Measurements from ENCODE around the gene RETREG1.
A peak's percentile ranks its signal among the peaks of the same experiment; 100 is the strongest.

Gene RETREG1

GRCh38 chr5:16459451-16459850, 157.3 kb downstream of the RETREG1 start:
- H3K9me3 ChIP-seq (ENCODE audit: insufficient read depth, low read depth, low read length): no peaks in the 10 kb centered on the region
- no peaks in the 10 kb centered on the region for H3K9me2 ChIP-seq (replicated peaks; ENCODE audit: low read depth, low read length)
- no peak overlapping the region for H2AFZ ChIP-seq (ENCODE audit: low read length)
- no peak for TF ChIP-seq EZH2phosphoT487 (IDR thresholded peaks at IDR 0.05; ENCODE audit: borderline replicate concordance)
- TF ChIP-seq, protein P1, sequence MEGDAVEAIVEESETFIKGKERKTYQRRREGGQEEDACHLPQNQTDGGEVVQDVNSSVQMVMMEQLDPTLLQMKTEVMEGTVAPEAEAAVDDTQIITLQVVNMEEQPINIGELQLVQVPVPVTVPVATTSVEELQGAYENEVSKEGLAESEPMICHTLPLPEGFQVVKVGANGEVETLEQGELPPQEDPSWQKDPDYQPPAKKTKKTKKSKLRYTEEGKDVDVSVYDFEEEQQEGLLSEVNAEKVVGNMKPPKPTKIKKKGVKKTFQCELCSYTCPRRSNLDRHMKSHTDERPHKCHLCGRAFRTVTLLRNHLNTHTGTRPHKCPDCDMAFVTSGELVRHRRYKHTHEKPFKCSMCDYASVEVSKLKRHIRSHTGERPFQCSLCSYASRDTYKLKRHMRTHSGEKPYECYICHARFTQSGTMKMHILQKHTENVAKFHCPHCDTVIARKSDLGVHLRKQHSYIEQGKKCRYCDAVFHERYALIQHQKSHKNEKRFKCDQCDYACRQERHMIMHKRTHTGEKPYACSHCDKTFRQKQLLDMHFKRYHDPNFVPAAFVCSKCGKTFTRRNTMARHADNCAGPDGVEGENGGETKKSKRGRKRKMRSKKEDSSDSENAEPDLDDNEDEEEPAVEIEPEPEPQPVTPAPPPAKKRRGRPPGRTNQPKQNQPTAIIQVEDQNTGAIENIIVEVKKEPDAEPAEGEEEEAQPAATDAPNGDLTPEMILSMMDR (conservative IDR thresholded peaks at IDR 0.05; ENCODE audit: low read length): no peak
- H3F3A ChIP-seq (ENCODE audit: low read depth): no peaks in the 10 kb centered on the region
- H3K4me1 ChIP-seq (ENCODE audit: insufficient read depth, low read length, poor library complexity, severe bottlenecking): peaks cover 68% of the 10 kb centered on the region
- H3K9ac ChIP-seq (ENCODE audit: low read depth, low read length, poor library complexity, severe bottlenecking): peak overlapping the region; percentile 34
- H3K4me3 ChIP-seq (ENCODE audit: low read length, poor library complexity, severe bottlenecking): peak overlapping the region; percentile 83
- H3K27me3 ChIP-seq (ENCODE audit: insufficient read depth, low read length, poor library complexity, severe bottlenecking): no peaks in the 10 kb centered on the region
- H3K79me2 ChIP-seq (ENCODE audit: insufficient read depth, low read length): peaks cover 81% of the 10 kb centered on the region
- peaks cover 90% of the 10 kb centered on the region for H4K20me1 ChIP-seq (ENCODE audit: insufficient read depth, low read length, poor library complexity, severe bottlenecking)
- H3K36me3 ChIP-seq (ENCODE audit: insufficient read depth, low read length): peaks cover 78% of the 10 kb centered on the region; the same call in 1 of the 2 replicates
- H3K4me2 ChIP-seq (ENCODE audit: low read depth, low read length, poor library complexity, severe bottlenecking): peak overlapping the region; percentile 98

DNA sequence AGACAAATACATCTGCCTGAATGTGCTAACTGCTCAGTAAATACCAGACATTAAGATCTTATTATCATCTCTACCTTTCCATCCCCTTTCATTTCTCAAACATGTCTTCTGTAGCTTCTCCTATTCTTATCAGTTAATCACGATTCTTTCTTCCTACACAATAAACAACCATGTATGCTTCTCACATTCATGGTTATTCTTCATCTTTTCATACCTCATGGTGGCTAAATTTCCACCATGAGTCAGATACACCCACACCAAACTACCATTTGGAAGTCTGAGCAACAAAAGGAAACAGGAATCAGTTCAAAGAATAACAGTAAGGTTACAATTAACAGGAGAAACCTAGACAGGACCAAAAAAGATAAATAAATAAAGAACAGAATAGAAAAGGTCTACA, 158.9 kb downstream of the RETREG1 start:
- no peak overlapping the region for H2AFZ ChIP-seq (ENCODE audit: low read length)
- H3K9ac ChIP-seq (ENCODE audit: low read depth, low read length, poor library complexity, severe bottlenecking): no peak overlapping the region
- H3K4me3 ChIP-seq (ENCODE audit: low read length, poor library complexity, severe bottlenecking): peak overlapping the region; percentile 24
- H3K4me1 ChIP-seq (ENCODE audit: insufficient read depth, low read length, poor library complexity, severe bottlenecking): peaks cover 52% of the 10 kb centered on the region
- no peaks in the 10 kb centered on the region for H3K9me2 ChIP-seq (replicated peaks; ENCODE audit: low read depth, low read length)
- H4K20me1 ChIP-seq (ENCODE audit: insufficient read depth, low read length, poor library complexity, severe bottlenecking): peaks cover 78% of the 10 kb centered on the region
- no peaks in the 10 kb centered on the region for H3K9me3 ChIP-seq (ENCODE audit: insufficient read depth, low read depth, low read length)
- peak overlapping the region; percentile 98 for H3K4me2 ChIP-seq (ENCODE audit: low read depth, low read length, poor library complexity, severe bottlenecking)
- peaks cover 88% of the 10 kb centered on the region; the same call in 1 of the 2 replicates for H3K36me3 ChIP-seq (ENCODE audit: insufficient read depth, low read length)
- TF ChIP-seq, protein P1 (conservative IDR thresholded peaks at IDR 0.05; ENCODE audit: low read length): no peak
- no peak for TF ChIP-seq EZH2phosphoT487 (IDR thresholded peaks at IDR 0.05; ENCODE audit: borderline replicate concordance)
- H3K79me2 ChIP-seq (ENCODE audit: insufficient read depth, low read length): peaks cover 69% of the 10 kb centered on the region
- H3K27me3 ChIP-seq (ENCODE audit: insufficient read depth, low read length, poor library complexity, severe bottlenecking): no peaks in the 10 kb centered on the region
- H3F3A ChIP-seq (ENCODE audit: low read depth): no peaks in the 10 kb centered on the region

GRCh38 chr5:16457451-16457850, 159.3 kb downstream of the RETREG1 start:
- Histone ChIP-seq H3K79me2 (ENCODE audit: insufficient read depth, low read length) (peaks cover 65% of the 10 kb centered on the region), H3K4me2 (ENCODE audit: low read depth, low read length, poor library complexity, severe bottlenecking) (peak overlapping the region; percentile 98), H3K9ac (ENCODE audit: low read depth, low read length, poor library complexity, severe bottlenecking) (no peak overlapping the region), H3K4me1 (ENCODE audit: insufficient read depth, low read length, poor library complexity, severe bottlenecking) (peaks cover 48% of the 10 kb centered on the region), H3K36me3 (ENCODE audit: insufficient read depth, low read length) (peaks cover 88% of the 10 kb centered on the region), H2AFZ (ENCODE audit: low read length) (no peak overlapping the region), H3F3A (ENCODE audit: low read depth) (no peaks in the 10 kb centered on the region), H3K9me3 (ENCODE audit: insufficient read depth, low read depth, low read length) (no peaks in the 10 kb centered on the region), H3K9me2 (replicated peaks; ENCODE audit: low read depth, low read length) (no peaks in the 10 kb centered on the region), H3K27me3 (ENCODE audit: insufficient read depth, low read length, poor library complexity, severe bottlenecking) (no peaks in the 10 kb centered on the region), H4K20me1 (ENCODE audit: insufficient read depth, low read length, poor library complexity, severe bottlenecking) (peaks cover 76% of the 10 kb centered on the region), H3K4me3 (ENCODE audit: low read length, poor library complexity, severe bottlenecking) (no peak overlapping the region)
- no peak for TF ChIP-seq EZH2phosphoT487 (IDR thresholded peaks at IDR 0.05; ENCODE audit: borderline replicate concordance)
- TF ChIP-seq, protein P1 (conservative IDR thresholded peaks at IDR 0.05; ENCODE audit: low read length): no peak; the same call in 1 of the 2 replicates
